Measurements from ENCODE around the gene TAOK1. TPM values are rescaled to one million over a fixed set of nuclear protein-coding genes. Genes with fewer than 3 reads are reported as not detected.

The TAOK1 gene
- polyA plus RNA-seq, 2 of the 4 experiments (the other 2 are of a cell fraction), result 18.2 to 46.7 TPM

DNA sequence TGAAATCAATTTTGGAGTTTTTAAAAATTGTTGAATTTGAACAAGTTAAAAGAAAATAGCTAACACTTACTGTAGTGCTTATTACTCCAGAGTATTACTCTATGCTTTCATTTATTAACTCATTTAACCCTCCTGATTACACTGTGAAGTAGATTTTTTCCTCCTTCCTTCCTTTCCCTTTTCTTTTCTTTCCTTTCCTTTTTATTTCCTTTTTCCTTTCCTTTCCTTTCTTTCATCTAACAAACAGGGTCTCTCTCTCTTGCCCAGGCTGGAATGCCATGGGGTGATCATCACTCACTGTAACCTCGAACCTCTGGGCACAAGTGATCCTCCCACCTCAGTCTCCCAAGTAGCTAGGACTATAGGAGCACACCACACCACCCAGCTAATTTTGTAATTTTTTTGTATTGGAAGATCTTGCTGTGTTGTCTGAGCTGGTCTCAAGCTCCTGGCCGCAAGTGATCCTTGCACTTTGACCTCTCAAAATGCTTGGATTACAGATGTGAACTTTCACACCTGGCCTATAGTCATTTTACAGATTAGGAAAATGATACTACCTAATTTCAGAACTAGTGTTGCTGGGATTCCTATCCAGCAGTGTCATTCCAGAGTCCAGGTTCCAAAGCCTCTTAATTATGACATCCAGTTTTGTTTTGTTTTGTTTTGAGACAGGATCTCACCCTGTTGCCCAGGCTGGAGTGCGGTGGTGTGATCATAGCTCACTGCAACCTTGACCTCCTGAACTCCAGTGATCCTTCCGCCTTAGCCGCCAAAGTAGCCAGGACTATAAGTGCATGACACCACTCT lies 59.9 kb downstream of the TAOK1 start:
- Histone ChIP-seq H3K9me3 (peaks cover 6% of the 10 kb centered on the region; the same call in 1 of the 3 replicates), H3K4me2 (no peak overlapping the region), H3K4me1 (peaks cover 21% of the 10 kb centered on the region), H3K27ac (no peak overlapping the region), H3K4me3 (no peak overlapping the region)
- CTCF ChIA-PET, result interaction anchor here (0.5 to 1.9 kb wide), 6 partner anchors 10 to 1224 kb away, joined by 3 to 7 read pairs (median 3); no protein-coding TSS in a partner anchor
- ATAC-seq, result no peak
- 93% methylated on average over 5 of the region's 5 CpGs for WGBS (ENCODE audit: missing lambda C conversion rate)
- DNase-seq (ENCODE audit: low read depth in 1 of 2, low spot score in 1 of 2), result no peak
- FAIRE-seq, result no peak
- TF ChIP-seq FOSL2 (IDR thresholded peaks at IDR 0.05) (no peak), FOSL2 (CRISPR knock-in tag; IDR thresholded peaks at IDR 0.05) (no peak), GATA3 (IDR thresholded peaks at IDR 0.05; ENCODE audit: borderline replicate concordance) (no peak), FOXS1 (CRISPR knock-in tag; IDR thresholded peaks at IDR 0.05) (no peak), ZFP36 (IDR thresholded peaks at IDR 0.05; ENCODE audit: borderline replicate concordance, partially characterized antibody) (no peak), MAZ (IDR thresholded peaks at IDR 0.05; ENCODE audit: borderline replicate concordance, low read depth, low read length) (no peak), MYC (IDR thresholded peaks at IDR 0.05; ENCODE audit: borderline replicate concordance, low read length) (no peak), CBX8 (IDR thresholded peaks at IDR 0.05) (no peak), NFE2L2 (conservative IDR thresholded peaks at IDR 0.05; ENCODE audit: low read length) (no peak), POLR2AphosphoS2 (conservative IDR thresholded peaks at IDR 0.05; ENCODE audit: low read length) (no peak), TFCP2L1 (CRISPR knock-in tag; IDR thresholded peaks at IDR 0.05) (no peak)
- TF ChIP-seq, protein P1, sequence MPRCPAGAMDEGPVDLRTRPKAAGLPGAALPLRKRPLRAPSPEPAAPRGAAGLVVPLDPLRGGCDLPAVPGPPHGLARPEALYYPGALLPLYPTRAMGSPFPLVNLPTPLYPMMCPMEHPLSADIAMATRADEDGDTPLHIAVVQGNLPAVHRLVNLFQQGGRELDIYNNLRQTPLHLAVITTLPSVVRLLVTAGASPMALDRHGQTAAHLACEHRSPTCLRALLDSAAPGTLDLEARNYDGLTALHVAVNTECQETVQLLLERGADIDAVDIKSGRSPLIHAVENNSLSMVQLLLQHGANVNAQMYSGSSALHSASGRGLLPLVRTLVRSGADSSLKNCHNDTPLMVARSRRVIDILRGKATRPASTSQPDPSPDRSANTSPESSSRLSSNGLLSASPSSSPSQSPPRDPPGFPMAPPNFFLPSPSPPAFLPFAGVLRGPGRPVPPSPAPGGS (IDR thresholded peaks at IDR 0.05), result no peak
- TF ChIP-seq, protein P2, sequence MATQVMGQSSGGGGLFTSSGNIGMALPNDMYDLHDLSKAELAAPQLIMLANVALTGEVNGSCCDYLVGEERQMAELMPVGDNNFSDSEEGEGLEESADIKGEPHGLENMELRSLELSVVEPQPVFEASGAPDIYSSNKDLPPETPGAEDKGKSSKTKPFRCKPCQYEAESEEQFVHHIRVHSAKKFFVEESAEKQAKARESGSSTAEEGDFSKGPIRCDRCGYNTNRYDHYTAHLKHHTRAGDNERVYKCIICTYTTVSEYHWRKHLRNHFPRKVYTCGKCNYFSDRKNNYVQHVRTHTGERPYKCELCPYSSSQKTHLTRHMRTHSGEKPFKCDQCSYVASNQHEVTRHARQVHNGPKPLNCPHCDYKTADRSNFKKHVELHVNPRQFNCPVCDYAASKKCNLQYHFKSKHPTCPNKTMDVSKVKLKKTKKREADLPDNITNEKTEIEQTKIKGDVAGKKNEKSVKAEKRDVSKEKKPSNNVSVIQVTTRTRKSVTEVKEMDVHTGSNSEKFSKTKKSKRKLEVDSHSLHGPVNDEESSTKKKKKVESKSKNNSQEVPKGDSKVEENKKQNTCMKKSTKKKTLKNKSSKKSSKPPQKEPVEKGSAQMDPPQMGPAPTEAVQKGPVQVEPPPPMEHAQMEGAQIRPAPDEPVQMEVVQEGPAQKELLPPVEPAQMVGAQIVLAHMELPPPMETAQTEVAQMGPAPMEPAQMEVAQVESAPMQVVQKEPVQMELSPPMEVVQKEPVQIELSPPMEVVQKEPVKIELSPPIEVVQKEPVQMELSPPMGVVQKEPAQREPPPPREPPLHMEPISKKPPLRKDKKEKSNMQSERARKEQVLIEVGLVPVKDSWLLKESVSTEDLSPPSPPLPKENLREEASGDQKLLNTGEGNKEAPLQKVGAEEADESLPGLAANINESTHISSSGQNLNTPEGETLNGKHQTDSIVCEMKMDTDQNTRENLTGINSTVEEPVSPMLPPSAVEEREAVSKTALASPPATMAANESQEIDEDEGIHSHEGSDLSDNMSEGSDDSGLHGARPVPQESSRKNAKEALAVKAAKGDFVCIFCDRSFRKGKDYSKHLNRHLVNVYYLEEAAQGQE (IDR thresholded peaks at IDR 0.05), result no peak
- TF ChIP-seq, protein P3, sequence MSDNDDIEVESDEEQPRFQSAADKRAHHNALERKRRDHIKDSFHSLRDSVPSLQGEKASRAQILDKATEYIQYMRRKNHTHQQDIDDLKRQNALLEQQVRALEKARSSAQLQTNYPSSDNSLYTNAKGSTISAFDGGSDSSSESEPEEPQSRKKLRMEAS (IDR thresholded peaks at IDR 0.05), result no peak
- POLR2A ChIA-PET, result no interaction called here

DNA sequence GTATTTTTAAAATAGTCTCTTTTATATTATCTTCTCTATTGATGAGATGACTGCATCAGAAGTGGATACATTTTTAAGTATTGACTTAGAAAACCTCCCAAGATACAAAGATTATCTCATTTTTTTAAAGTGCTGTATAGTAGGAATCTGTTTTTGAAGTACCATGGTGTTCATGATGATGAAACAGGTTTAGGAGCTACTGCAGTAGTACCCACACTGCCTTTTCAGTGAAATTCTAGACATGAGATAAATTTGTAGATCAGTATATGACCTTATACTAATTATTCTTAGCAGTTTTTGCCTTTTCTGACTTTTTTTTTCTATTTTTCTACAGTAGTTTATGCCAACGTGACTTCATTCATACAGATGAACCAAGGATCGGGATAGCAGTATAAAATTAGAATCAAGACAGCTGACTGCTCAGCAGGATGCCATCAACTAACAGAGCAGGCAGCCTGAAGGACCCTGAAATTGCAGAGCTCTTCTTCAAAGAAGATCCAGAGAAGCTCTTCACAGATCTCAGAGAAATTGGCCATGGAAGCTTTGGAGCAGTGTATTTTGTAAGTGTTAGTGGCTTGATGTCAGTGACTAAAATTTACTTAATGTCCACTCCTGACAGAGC lies 61.1 kb downstream of the TAOK1 start:
- ChIA-PET CTCF (interaction anchor here (0.6 to 1.9 kb wide), 5 partner anchors 12 to 132 kb away, joined by 3 to 7 read pairs (median 3); no protein-coding TSS in a partner anchor), POLR2A (no interaction called here)
- no peak overlapping the region for H3K4me2 ChIP-seq
- H3K4me1 ChIP-seq, result peaks cover 9% of the 10 kb centered on the region; the same call in 2 of the 3 replicates
- WGBS (ENCODE audit: missing lambda C conversion rate), result 92% methylated on average over 2 of the region's 2 CpGs
- no peak for TF ChIP-seq HOXB13 (CRISPR knock-in tag; IDR thresholded peaks at IDR 0.05; ENCODE audit: low read depth)
- TF ChIP-seq TP53 (CRISPR knock-in tag; IDR thresholded peaks at IDR 0.05), result no peak
- no peak for TF ChIP-seq RCOR1 (IDR thresholded peaks at IDR 0.05; ENCODE audit: low read depth, low read length)
- TF ChIP-seq BHLHE40 (IDR thresholded peaks at IDR 0.05; ENCODE audit: low read depth, low read length), result no peak
- TF ChIP-seq HOXB5 (CRISPR knock-in tag; IDR thresholded peaks at IDR 0.05), result no peak
- TF ChIP-seq FOSB (CRISPR knock-in tag; IDR thresholded peaks at IDR 0.05), result no peak
- TF ChIP-seq NPAS2 (CRISPR knock-in tag; IDR thresholded peaks at IDR 0.05; ENCODE audit: borderline replicate concordance), result no peak
- no peak for TF ChIP-seq HEYL (CRISPR knock-in tag; IDR thresholded peaks at IDR 0.05)
- no peak for TF ChIP-seq GATA3 (IDR thresholded peaks at IDR 0.05; ENCODE audit: borderline replicate concordance)
- no peak for TF ChIP-seq POLR2A (IDR thresholded peaks at IDR 0.05; ENCODE audit: low read length)
- TF ChIP-seq HDAC2 (IDR thresholded peaks at IDR 0.05), result no peak
- H3K4me3 ChIP-seq, result no peak overlapping the region
- ATAC-seq (no peak; a peak in 1 of 6 replicates), FAIRE-seq (no peak), DNase-seq (ENCODE audit: low read depth in 1 of 2, low spot score in 1 of 2) (no peak)
- H3K27ac ChIP-seq, result no peak overlapping the region
- peaks cover 6% of the 10 kb centered on the region; the same call in 1 of the 3 replicates for H3K9me3 ChIP-seq
